H9 (cell line): ENCODE results near the gene PI4K2A. TPM values are rescaled to one million over a fixed set of nuclear protein-coding genes. Genes with fewer than 3 reads are reported as not detected.

ENCODE experiments used
- DNase-seq: peaks from one replicate; pipeline ENCODE4 v3.0.0-alpha.2; 2017
- H2AFZ ChIP-seq: one replicate; pipeline ENCODE4 v1.6.1; 2013; ENCODE audit warnings: mild to moderate bottlenecking, low read length, control low read depth, moderate library complexity
- H2AK5ac ChIP-seq: 2 replicates; pipeline ENCODE4 v1.6.1; 2013; ENCODE audit warnings: low read length, control low read depth, mixed read lengths; ENCODE audit not compliant: insufficient read length
- H2BK120ac ChIP-seq: one replicate; pipeline ENCODE4 v1.6.1; 2013; ENCODE audit warnings: low read depth, mild to moderate bottlenecking, low read length, control low read depth, inconsistent platforms; ENCODE audit not compliant: poor library complexity, severe bottlenecking
- H2BK12ac ChIP-seq: 2 replicates; pipeline ENCODE4 v1.6.1; 2013; ENCODE audit warnings: low read length, control low read depth, mixed read lengths, low read depth; ENCODE audit not compliant: insufficient read length
- H2BK15ac ChIP-seq: 2 replicates; pipeline ENCODE4 v1.6.1; 2013; ENCODE audit warnings: low read depth, low read length, control low read depth
- H2BK20ac ChIP-seq: one replicate; pipeline ENCODE4 v1.6.1; 2013; ENCODE audit warnings: low read depth, mild to moderate bottlenecking, low read length, control low read depth, inconsistent platforms; ENCODE audit not compliant: poor library complexity, severe bottlenecking
- H2BK5ac ChIP-seq: 2 replicates; pipeline ENCODE4 v1.6.1; 2013; ENCODE audit warnings: low read length, control low read depth, mixed read lengths; ENCODE audit not compliant: insufficient read length
- H3K14ac ChIP-seq: 2 replicates; pipeline ENCODE4 v1.6.1; 2013; ENCODE audit warnings: low read length, control low read depth; ENCODE audit not compliant: insufficient read depth
- H3K18ac ChIP-seq: 2 replicates; pipeline ENCODE4 v1.6.1; 2013; ENCODE audit warnings: low read depth, mild to moderate bottlenecking, mixed read lengths, low read length, control low read depth; ENCODE audit not compliant: insufficient read length
- H3K23ac ChIP-seq: 2 replicates; pipeline ENCODE4 v1.6.1; 2013; ENCODE audit warnings: low read length, control low read depth, mixed read lengths, low read depth; ENCODE audit not compliant: insufficient read length
- H3K23me2 ChIP-seq: 2 replicates; pipeline ENCODE4 v1.6.1; 2013; ENCODE audit warnings: low read depth, mild to moderate bottlenecking, mixed read lengths, low read length, control low read depth; ENCODE audit not compliant: insufficient read length, poor library complexity, severe bottlenecking
- H3K27ac ChIP-seq: 2 replicates; pipeline ENCODE4 v1.5.1; 2013; ENCODE audit warnings: low read length, control low read depth, mixed read lengths, low read depth; ENCODE audit not compliant: insufficient read length
- H3K27me3 ChIP-seq: 2 replicates; pipeline ENCODE4 v1.6.1; 2013; ENCODE audit warnings: low read length, control low read depth, inconsistent platforms; ENCODE audit not compliant: insufficient read depth
- H3K4ac ChIP-seq: 2 replicates; pipeline ENCODE4 v1.6.1; 2013; ENCODE audit warnings: low read depth, mild to moderate bottlenecking, control low read depth, inconsistent platforms, low read length, moderate library complexity
- H3K4me1 ChIP-seq: 2 replicates; pipeline ENCODE4 v1.6.1; 2013; ENCODE audit warnings: low read length, control low read depth, inconsistent platforms; ENCODE audit not compliant: insufficient read depth
- H3K4me2 ChIP-seq: 2 replicates; pipeline ENCODE4 v1.6.1; 2013; ENCODE audit warnings: low read length, control low read depth, mixed read lengths; ENCODE audit not compliant: insufficient read length, insufficient read depth
- H3K56ac ChIP-seq: 2 replicates; pipeline ENCODE4 v1.6.1; 2013; ENCODE audit warnings: low read depth, mild to moderate bottlenecking, mixed read lengths, low read length, control low read depth; ENCODE audit not compliant: insufficient read length
- H3K79me1 ChIP-seq: 2 replicates; pipeline ENCODE4 v1.6.1; 2013; ENCODE audit warnings: low read depth, mild to moderate bottlenecking, moderate library complexity, low read length, control low read depth, inconsistent platforms; ENCODE audit not compliant: insufficient read depth, poor library complexity, severe bottlenecking
- H3K79me2 ChIP-seq: 2 replicates; pipeline ENCODE4 v1.6.1; 2013; ENCODE audit warnings: low read length, control low read depth, inconsistent platforms; ENCODE audit not compliant: insufficient read depth
- H3K9ac ChIP-seq: 2 replicates; pipeline ENCODE4 v1.6.1; 2013; ENCODE audit warnings: low read length, control low read depth, mixed read lengths; ENCODE audit not compliant: insufficient read length; ENCODE audit errors: extremely low read depth
- H3K9me3 ChIP-seq: one replicate; pipeline ENCODE4 v1.6.1; 2013; ENCODE audit warnings: low read depth, low read length, inconsistent platforms; ENCODE audit not compliant: control insufficient read depth
- H3T11ph ChIP-seq: one replicate; pipeline ENCODE4 v1.6.1; 2013; ENCODE audit warnings: mild to moderate bottlenecking, low read length, control low read depth, inconsistent platforms
- H4K20me1 ChIP-seq: one replicate; pipeline ENCODE4 v1.6.1; 2013; ENCODE audit not compliant: control insufficient read depth, insufficient read length, insufficient read depth
- H4K5ac ChIP-seq: 2 replicates; pipeline ENCODE4 v1.6.1; 2013; ENCODE audit warnings: low read depth, mild to moderate bottlenecking, mixed read lengths, low read length, control low read depth; ENCODE audit not compliant: insufficient read length
- H4K8ac ChIP-seq: replicated peaks from 2 replicates; pipeline ENCODE4 v1.6.1; 2013; ENCODE audit warnings: low read length, control low read depth, mixed read lengths, low read depth; ENCODE audit not compliant: insufficient read length
- H4K91ac ChIP-seq: 2 replicates; pipeline ENCODE4 v1.6.1; 2013; ENCODE audit warnings: low read depth, mild to moderate bottlenecking, moderate library complexity, mixed read lengths, low read length, control low read depth; ENCODE audit not compliant: insufficient read length
- H3K27ac Mint-ChIP-seq, 3 experiments: 2 replicates in 2 of 3; 3 replicates in 1 of 3; pipeline ENCODE4 v1.8.0; 2020 to 2021; ENCODE audit warnings: mixed read lengths in 3 of 3, mild to moderate bottlenecking in 1 of 3, moderate library complexity in 1 of 3
- H3K27me3 Mint-ChIP-seq: 2 replicates; pipeline ENCODE4 v1.8.0; 2021; ENCODE audit warnings: low read depth, mild to moderate bottlenecking, moderate library complexity, mixed read lengths
- H3K36me3 Mint-ChIP-seq, 3 experiments: 2 replicates in 2 of 3; 3 replicates in 1 of 3; pipeline ENCODE4 v1.8.0; 2020 to 2021; ENCODE audit warnings: low read depth in 3 of 3, mixed read lengths in 3 of 3; ENCODE audit not compliant: insufficient read depth in 1 of 3
- H3K4me1 Mint-ChIP-seq, 2 experiments: 2 replicates each; pipeline ENCODE4 v1.8.0; 2020; ENCODE audit warnings: mixed read lengths in 2 of 2
- H3K4me3 Mint-ChIP-seq, 2 experiments: 2 replicates in 1 of 2; 3 replicates in 1 of 2; pipeline ENCODE4 v1.8.0; 2020 to 2021; ENCODE audit warnings: mild to moderate bottlenecking in 2 of 2, mixed read lengths in 2 of 2, moderate library complexity in 1 of 2
- H3K9me3 Mint-ChIP-seq, 2 experiments: 2 replicates in 1 of 2; 3 replicates in 1 of 2; pipeline ENCODE4 v1.8.0; 2020; ENCODE audit warnings: mild to moderate bottlenecking in 2 of 2, mixed read lengths in 2 of 2, moderate library complexity in 1 of 2
- CTCF ChIP-seq: fragments of 200-600 bp; sonication (generic); conservative IDR thresholded peaks from 3 replicates; pipeline ENCODE4 v1.8.0; 2021; ENCODE audit warnings: antibody characterized with exemption, mild to moderate bottlenecking
- WGBS: extraction: QIAGEN DNeasy Blood & Tissue Kit; methylation state at CpG from one replicate; pipeline ENCODE4 v1.1.7; 2013; ENCODE audit warnings: missing lambda C conversion rate, low lambda C conversion rate, mixed read lengths; ENCODE audit not compliant: insufficient read length; ENCODE audit errors: extremely low coverage; 5-methylcytosine and 5-hydroxymethylcytosine counted together
- total RNA-seq: library from RNA; stranded (reverse); gene quantifications from 2 replicates; pipeline ENCODE4 v1.2.1, GENCODE V29; 2021

Gene PI4K2A
- total RNA-seq, 1 experiment from 2014 or later: 30.9 TPM

- TF ChIP-seq CTCF: no peak
- Mint-ChIP-seq H3K36me3 (peaks cover 19 to 80% (median 60%) of the 10 kb centered on the region in 3 experiments; a peak in 6 of 7 replicates), H3K27me3 (no peaks in the 10 kb centered on the region), H3K4me3 (no peak overlapping the region), H3K4me1 (no peaks in the 10 kb centered on the region), H3K27ac (no peak overlapping the region), H3K9me3 (no peaks in the 10 kb centered on the region)
- WGBS: no CpG with 5 or more reads among the region's 7 CpGs
- H4K20me1 ChIP-seq: no peaks in the 10 kb centered on the region
- H2BK5ac ChIP-seq: no peak overlapping the region
- H3K4me1 ChIP-seq: no peaks in the 10 kb centered on the region
- H3K4me2 ChIP-seq: no peak overlapping the region
- DNase-seq: no peak
- H4K5ac ChIP-seq: no peak overlapping the region
- H3K56ac ChIP-seq: no peak overlapping the region
- H3K18ac ChIP-seq: no peak overlapping the region
- no peak overlapping the region for H2BK15ac ChIP-seq
- no peak overlapping the region for H2AK5ac ChIP-seq
- H2BK12ac ChIP-seq: no peak overlapping the region
- no peak overlapping the region for H4K91ac ChIP-seq
- H3K79me2 ChIP-seq: 0 out of 2 replicates have a peak, but pooled peaks cover 1% of the 10 kb centered on the region
- H3K27ac ChIP-seq: no peak overlapping the region
- H3K79me1 ChIP-seq: no peaks in the 10 kb centered on the region
- H3T11ph ChIP-seq: no peak overlapping the region
- H2BK120ac ChIP-seq: no peak overlapping the region
- H2AFZ ChIP-seq: no peak overlapping the region
- no peak overlapping the region for H3K4ac ChIP-seq
- no peaks in the 10 kb centered on the region for H3K9me3 ChIP-seq
- no peak overlapping the region for H2BK20ac ChIP-seq
- H3K9ac ChIP-seq: no peak overlapping the region
- no peaks in the 10 kb centered on the region for H3K23me2 ChIP-seq
- H3K23ac ChIP-seq: no peak overlapping the region
- H3K27me3 ChIP-seq: no peaks in the 10 kb centered on the region
- H3K14ac ChIP-seq: no peak overlapping the region
- no peak overlapping the region for H4K8ac ChIP-seq
Observed at GRCh38 chr10:97666992-97667391, 26.5 kb downstream of the PI4K2A start.
